Immature natural killer cell (primary cell): ENCODE measurements around the gene STAB2. TPM values are rescaled to one million over a fixed set of nuclear protein-coding genes. Genes with fewer than 3 reads are reported as not detected.

ENCODE experiments used
- DNase-seq, 3 donors: peaks; one replicate each; pipeline ENCODE4 v3.0.0; 2022; ENCODE audit warnings: mixed read lengths in 1 of 3
- H3K27ac Mint-ChIP-seq, 6 donors: one replicate each; pipeline ENCODE4 v1.8.0; 2020; ENCODE audit warnings: mixed read lengths in 6 of 6, mild to moderate bottlenecking in 5 of 6, inconsistent platforms in 4 of 6, moderate library complexity in 3 of 6
- H3K27me3 Mint-ChIP-seq, 3 donors: one replicate each; pipeline ENCODE4 v1.8.0; 2020 to 2021; ENCODE audit warnings: low read depth in 3 of 3, mild to moderate bottlenecking in 3 of 3, mixed read lengths in 3 of 3, moderate library complexity in 3 of 3, inconsistent platforms in 1 of 3
- H3K36me3 Mint-ChIP-seq, 3 donors: one replicate each; pipeline ENCODE4 v1.8.0; 2020; ENCODE audit warnings: mixed read lengths in 3 of 3, inconsistent platforms in 2 of 3, mild to moderate bottlenecking in 2 of 3
- H3K4me1 Mint-ChIP-seq, 2 donors: one replicate each; pipeline ENCODE4 v1.8.0; 2020; ENCODE audit warnings: inconsistent platforms in 2 of 2, mild to moderate bottlenecking in 2 of 2, mixed read lengths in 2 of 2, moderate library complexity in 1 of 2
- H3K4me3 Mint-ChIP-seq, 5 donors: one replicate each; pipeline ENCODE4 v1.8.0; 2020; ENCODE audit warnings: mild to moderate bottlenecking in 5 of 5, mixed read lengths in 5 of 5, inconsistent platforms in 3 of 5, moderate library complexity in 3 of 5
- H3K9me3 Mint-ChIP-seq, 6 donors: one replicate each; pipeline ENCODE4 v1.8.0; 2020; ENCODE audit warnings: mild to moderate bottlenecking in 6 of 6, mixed read lengths in 6 of 6, inconsistent platforms in 4 of 6, moderate library complexity in 3 of 6
- polyA plus RNA-seq, 3 donors: library from polyadenylated mRNA; unstranded; fragments of 300-500 nt; fragmentation: Illumina TruSeq; gene quantifications; one replicate each; pipeline ENCODE4 v1.2.3, GENCODE V29; 2021

Gene STAB2
- polyA plus RNA-seq, 3 donors from 2014 or later = not detected

DNA sequence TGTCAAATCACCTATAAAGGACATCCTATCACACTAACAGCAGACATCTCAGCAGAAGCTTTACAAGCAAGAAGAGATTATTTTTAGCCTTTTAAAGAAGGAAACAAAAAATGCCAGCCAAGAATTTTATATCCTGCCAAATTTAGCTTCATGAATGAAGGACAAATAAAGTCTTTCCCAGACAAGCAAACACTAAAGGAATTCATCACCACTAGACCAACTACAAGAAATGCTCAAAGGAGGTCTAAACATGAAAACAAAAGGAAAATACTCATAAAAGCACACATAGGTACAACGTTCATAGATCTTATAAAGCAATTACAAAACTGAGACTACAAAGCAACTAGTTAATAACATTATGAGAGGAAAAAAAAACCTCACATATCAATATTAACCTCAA lies 20.7 kb upstream of the STAB2 start:
- no peak overlapping the region for H3K27ac Mint-ChIP-seq
- peaks cover 12 to 36% (median 20%) of the 10 kb centered on the region in 6 donors for H3K9me3 Mint-ChIP-seq
- H3K4me1 Mint-ChIP-seq = no peaks in the 10 kb centered on the region
- H3K36me3 Mint-ChIP-seq = no peaks in the 10 kb centered on the region
- no peak for DNase-seq
- peaks cover 8 to 15% (median 15%) of the 10 kb centered on the region in 3 donors for H3K27me3 Mint-ChIP-seq
- H3K4me3 Mint-ChIP-seq = no peak overlapping the region

DNA sequence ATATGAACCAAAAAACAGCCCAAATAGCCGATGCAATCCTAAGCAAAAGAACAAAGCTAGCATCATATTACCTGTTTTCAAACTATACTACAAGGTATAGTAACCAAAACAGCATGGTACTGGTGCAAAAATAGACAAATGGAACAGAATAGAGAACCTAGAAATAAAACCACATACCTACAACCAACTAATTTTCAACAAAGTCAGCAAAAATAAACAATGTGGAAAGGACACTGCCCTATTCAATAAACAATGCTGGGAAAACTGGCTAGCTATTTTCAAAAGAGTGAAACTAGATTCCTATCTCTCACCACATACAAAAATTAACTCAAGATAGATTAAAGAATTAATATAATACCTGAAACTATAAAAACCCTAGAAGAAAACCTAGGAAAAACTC lies 17.8 kb upstream of the STAB2 start:
- no peaks in the 10 kb centered on the region for H3K36me3 Mint-ChIP-seq
- H3K4me1 Mint-ChIP-seq = no peaks in the 10 kb centered on the region
- H3K9me3 Mint-ChIP-seq = peaks cover 12 to 36% (median 19%) of the 10 kb centered on the region in 6 donors
- no peak overlapping the region for H3K4me3 Mint-ChIP-seq
- DNase-seq = no peak
- no peak overlapping the region for H3K27ac Mint-ChIP-seq
- peaks cover 9 to 15% (median 13%) of the 10 kb centered on the region in 3 donors for H3K27me3 Mint-ChIP-seq

DNA sequence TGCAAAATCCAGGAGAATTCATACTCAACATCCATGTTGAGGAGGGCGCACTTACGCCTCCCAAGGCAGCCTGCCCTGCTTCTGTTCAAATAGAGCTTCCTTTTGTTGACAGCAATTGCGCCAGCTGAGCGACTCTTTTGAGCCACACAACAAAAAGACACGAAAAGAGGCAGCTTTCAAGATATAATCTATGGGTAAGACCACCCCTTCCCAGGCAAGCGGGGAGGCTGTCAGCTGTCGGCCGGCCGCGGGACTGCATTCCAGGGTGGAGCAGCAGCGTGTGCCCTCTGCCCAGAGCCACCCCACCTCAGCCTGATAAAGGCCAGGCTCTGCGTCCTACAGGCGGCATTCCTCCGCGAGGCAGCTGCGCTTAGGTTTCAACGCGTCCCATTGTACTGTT lies 15.8 kb upstream of the STAB2 start:
- peaks cover 10 to 17% (median 11%) of the 10 kb centered on the region in 3 donors for H3K27me3 Mint-ChIP-seq
- no peaks in the 10 kb centered on the region for H3K4me1 Mint-ChIP-seq
- H3K36me3 Mint-ChIP-seq = no peaks in the 10 kb centered on the region

DNA sequence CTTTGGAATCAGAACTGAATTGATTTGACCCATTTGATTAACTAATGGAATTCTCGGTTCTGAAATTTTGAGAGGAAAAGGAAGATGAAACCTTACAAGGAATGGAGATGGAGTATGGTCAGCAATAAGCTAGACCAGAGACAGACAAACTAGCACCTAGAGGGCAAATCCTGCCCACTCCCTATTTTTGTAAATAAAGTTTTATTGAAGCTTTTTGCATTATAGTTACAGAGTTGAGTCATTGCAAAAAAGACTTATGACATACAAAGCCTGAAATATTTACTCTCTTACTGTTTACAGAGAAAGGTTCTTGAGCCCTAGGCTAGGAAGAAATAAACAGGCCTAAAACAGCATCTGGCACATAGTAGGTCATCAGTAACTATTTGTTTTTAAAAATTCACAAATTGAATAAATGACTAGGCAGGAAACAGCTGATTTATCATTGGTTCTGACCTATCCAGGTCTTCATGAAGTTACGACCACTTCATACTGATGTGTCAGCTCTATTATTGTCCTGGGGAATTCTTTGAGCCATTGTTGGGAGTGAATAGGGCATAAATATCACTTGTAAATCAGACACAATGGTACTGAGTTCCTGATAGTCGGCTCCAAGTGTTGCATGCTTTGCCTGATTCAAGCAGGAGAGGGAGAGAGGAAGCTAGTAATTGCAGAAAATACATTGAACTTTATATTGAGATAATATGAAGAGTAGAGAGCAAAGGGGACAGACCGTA lies 14.6 kb upstream of the STAB2 start:
- DNase-seq = no peak
- H3K9me3 Mint-ChIP-seq = peaks cover 0 to 6% (median 3%) of the 10 kb centered on the region in 6 donors

More for the DNA sequence above, 15.8 kb upstream of the STAB2 start:
- Mint-ChIP-seq H3K4me3 (no peak overlapping the region), H3K27ac (no peak overlapping the region), H3K9me3 (peaks cover 5 to 18% (median 9%) of the 10 kb centered on the region in 6 donors)
- no peak for DNase-seq

DNA sequence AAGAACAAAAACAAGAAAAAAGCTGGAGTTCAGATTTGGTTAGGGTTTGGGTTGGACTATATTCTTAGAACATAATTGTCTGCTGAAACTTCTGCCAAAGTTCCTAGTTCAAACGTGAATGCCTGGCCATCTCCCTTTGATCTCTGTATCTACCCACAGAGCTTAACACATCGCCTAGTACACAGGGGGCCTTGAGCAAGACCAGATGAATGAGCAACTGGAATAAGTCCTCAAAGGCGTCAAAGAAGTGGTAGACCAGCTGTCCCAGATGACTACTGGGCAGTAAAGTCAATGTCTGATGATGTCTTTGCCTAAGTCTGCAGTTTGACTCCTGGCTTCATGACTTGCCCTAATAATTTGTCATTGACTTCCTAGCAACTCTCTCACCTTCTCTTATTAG lies 13.9 kb upstream of the STAB2 start:
- Mint-ChIP-seq H3K9me3 (peaks cover 0 to 8% (median under 1%) of the 10 kb centered on the region in 6 donors), H3K36me3 (no peaks in the 10 kb centered on the region), H3K27me3 (peaks cover 7 to 14% (median 9%) of the 10 kb centered on the region in 3 donors), H3K4me3 (no peak overlapping the region), H3K4me1 (no peaks in the 10 kb centered on the region), H3K27ac (no peak overlapping the region)
- DNase-seq = no peak

More for the DNA sequence above, 14.6 kb upstream of the STAB2 start:
- H3K27me3 Mint-ChIP-seq = peaks cover 8 to 17% (median 11%) of the 10 kb centered on the region in 3 donors
- no peaks in the 10 kb centered on the region for H3K36me3 Mint-ChIP-seq
- H3K27ac Mint-ChIP-seq = no peak overlapping the region
- no peak overlapping the region for H3K4me3 Mint-ChIP-seq
- H3K4me1 Mint-ChIP-seq = no peaks in the 10 kb centered on the region

DNA sequence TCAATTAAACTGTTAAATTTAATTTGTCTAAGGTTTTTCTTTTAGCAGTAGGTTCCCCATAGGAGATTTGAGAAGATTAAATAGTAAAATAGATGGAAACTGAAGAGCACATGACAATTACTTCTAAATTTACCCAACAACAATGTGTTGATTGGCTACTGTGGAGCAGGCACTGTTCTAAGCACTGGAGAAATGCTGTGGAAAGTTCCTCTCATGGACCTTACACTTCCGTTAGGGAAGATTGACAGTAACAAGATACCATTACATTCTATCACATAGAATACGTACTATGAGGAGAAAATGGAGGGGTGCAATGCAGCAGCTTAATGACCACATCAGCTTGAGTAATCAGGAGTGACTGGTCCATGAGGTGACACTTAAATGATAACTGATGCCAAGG lies 8.1 kb upstream of the STAB2 start:
- no peak overlapping the region for H3K27ac Mint-ChIP-seq
- peaks cover 2 to 5% (median 2%) of the 10 kb centered on the region in 3 donors for H3K27me3 Mint-ChIP-seq
- no peaks in the 10 kb centered on the region for H3K4me1 Mint-ChIP-seq
- peaks cover 0 to 3% (median 0%) of the 10 kb centered on the region in 6 donors for H3K9me3 Mint-ChIP-seq
- no peak for DNase-seq
- no peak overlapping the region for H3K4me3 Mint-ChIP-seq
- H3K36me3 Mint-ChIP-seq = no peaks in the 10 kb centered on the region

DNA sequence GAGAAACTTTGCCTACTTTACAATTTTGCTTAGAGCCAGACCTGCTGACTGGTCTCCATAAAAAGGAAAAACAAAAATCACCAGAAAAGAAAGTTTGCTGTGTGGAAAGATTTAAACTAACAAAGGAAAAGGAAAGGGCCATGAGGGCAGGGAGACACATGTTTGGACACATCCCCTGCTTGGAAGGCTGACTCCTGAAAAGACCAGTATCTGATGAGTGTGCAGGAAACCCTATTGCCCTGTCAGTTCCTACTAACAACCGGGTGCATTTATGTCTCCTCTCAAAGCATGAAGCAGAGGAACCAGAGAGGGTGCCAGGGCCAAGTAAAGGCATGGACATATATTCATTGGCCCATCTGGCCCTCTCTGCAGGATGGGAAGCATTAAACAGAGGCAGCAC lies 7.0 kb upstream of the STAB2 start:
- DNase-seq = no peak
- peaks cover 0 to 3% (median 0%) of the 10 kb centered on the region in 6 donors for H3K9me3 Mint-ChIP-seq
- H3K4me1 Mint-ChIP-seq = no peaks in the 10 kb centered on the region
- peaks cover 0 to 3% (median 2%) of the 10 kb centered on the region in 3 donors for H3K27me3 Mint-ChIP-seq
- H3K27ac Mint-ChIP-seq = no peak overlapping the region
- H3K36me3 Mint-ChIP-seq = no peaks in the 10 kb centered on the region
- no peak overlapping the region for H3K4me3 Mint-ChIP-seq

DNA sequence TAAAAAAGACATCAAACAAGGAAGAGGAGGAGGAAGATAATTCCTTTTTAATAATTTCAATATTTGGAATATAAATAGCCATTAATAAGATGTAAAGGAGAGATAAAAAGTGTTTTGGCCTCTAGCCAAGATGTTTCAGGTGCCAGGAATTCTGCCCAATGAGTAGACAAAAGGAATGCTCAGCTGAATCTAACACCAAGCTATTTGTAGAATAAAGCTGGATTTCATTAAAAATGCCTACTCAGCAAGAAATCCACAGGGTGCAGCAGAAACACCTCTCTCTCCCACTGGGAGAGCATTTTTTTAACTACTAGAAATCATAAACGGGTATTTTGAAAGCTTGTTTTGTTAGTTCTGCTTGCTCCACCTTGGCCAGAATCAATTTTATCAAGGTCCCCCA lies 4.1 kb upstream of the STAB2 start:
- no peaks in the 10 kb centered on the region for H3K4me1 Mint-ChIP-seq
- H3K9me3 Mint-ChIP-seq = peaks cover 0 to 3% (median 0%) of the 10 kb centered on the region in 6 donors
- H3K4me3 Mint-ChIP-seq = no peak overlapping the region
- peaks cover 0 to 5% (median 1%) of the 10 kb centered on the region in 3 donors for H3K27me3 Mint-ChIP-seq
- no peak overlapping the region for H3K27ac Mint-ChIP-seq
- no peaks in the 10 kb centered on the region for H3K36me3 Mint-ChIP-seq
- DNase-seq = no peak

DNA sequence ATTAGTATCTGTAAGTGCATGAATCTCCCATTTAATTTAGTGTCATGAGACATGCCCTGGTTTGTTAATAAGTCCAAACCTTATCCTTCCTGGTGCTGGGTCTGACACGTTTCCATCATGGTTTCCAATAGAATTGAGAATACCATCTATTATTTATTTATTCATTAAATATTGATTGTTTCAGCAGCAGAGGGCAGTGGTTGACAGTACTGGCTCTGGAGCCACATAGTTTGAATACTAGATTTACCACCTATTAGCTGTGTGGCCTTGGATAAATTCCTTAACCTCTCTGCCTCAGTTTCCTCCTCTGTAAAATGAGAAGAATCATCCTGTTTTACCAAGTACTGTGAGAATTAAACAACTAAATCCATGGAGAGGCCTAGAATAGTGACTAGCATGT lies 941 bp upstream of the STAB2 start:
- Mint-ChIP-seq H3K27ac (no peak overlapping the region), H3K36me3 (no peaks in the 10 kb centered on the region), H3K4me3 (no peak overlapping the region), H3K9me3 (peaks cover 0 to 2% (median 0%) of the 10 kb centered on the region in 6 donors), H3K4me1 (no peaks in the 10 kb centered on the region), H3K27me3 (peaks cover 0 to 5% (median 0%) of the 10 kb centered on the region in 3 donors)
- DNase-seq = no peak

DNA sequence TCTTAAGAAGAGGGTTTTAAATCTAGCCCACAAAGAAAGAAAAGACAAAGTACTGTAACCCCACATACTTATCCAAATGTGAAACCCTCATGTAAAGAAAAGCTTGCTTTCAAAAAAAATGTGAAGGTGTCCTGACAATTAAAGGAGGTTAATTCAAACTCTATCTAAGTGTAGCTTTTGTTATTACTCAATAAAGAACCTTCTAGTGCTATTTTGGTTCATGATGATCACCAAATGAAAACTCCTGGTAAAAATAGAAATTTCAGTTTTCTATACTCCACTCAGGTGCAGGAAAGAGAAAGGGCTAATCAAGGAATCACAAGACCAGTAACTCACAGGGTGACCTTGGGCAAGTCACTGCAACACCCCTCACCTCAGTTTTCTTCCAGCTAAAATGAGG lies 1.6 kb downstream of the STAB2 start:
- DNase-seq = no peak
- H3K9me3 Mint-ChIP-seq = peaks cover 0 to 2% (median 0%) of the 10 kb centered on the region in 6 donors
- H3K27ac Mint-ChIP-seq = no peak overlapping the region
- peaks cover 0 to 5% (median 0%) of the 10 kb centered on the region in 3 donors for H3K27me3 Mint-ChIP-seq
- no peaks in the 10 kb centered on the region for H3K4me1 Mint-ChIP-seq
- H3K4me3 Mint-ChIP-seq = no peak overlapping the region
- no peaks in the 10 kb centered on the region for H3K36me3 Mint-ChIP-seq

DNA sequence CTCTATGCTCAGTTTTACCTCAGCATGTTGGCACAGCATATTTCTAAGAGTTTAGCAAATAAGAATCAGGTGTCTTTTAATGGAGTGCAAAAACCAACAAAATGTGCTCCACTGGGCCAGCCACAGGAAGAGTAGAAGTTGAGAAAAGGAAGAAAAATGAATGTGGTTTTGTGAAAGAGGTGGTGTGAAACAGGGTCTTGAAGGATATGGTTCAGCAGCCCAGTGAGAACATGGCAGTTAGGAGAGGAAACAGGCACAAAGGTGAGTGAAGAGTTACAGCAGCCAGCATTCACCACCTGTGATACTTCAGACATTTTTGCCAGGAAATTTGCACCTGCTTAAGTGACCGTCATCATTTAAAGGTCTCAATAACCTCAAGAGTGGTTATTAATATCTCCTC lies 2.4 kb downstream of the STAB2 start:
- Mint-ChIP-seq H3K4me1 (no peaks in the 10 kb centered on the region), H3K9me3 (peaks cover 0 to 2% (median 0%) of the 10 kb centered on the region in 6 donors), H3K36me3 (no peaks in the 10 kb centered on the region), H3K27me3 (peaks cover 0 to 5% (median 0%) of the 10 kb centered on the region in 3 donors), H3K4me3 (no peak overlapping the region), H3K27ac (no peak overlapping the region)
- DNase-seq = no peak

DNA sequence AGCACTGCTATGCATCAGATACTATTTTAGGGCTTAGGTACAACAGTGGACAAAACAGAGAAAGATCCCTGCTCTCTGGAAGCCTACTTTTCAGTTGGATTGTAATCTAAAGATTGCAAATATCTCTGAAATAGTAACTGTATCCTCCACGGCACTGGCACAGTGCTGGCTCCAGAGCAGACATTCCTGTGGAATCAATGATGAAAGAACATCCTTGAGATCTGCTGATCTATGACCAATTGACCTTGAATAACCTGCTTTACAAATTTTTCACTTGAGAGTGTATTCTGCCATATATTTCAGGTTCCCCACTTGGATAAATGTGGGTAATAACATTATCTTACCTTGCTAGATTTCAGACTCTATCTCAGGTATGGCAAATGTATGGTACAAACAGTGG lies 3.2 kb downstream of the STAB2 start:
- Mint-ChIP-seq H3K27me3 (peaks cover 0 to 5% (median 0%) of the 10 kb centered on the region in 3 donors), H3K4me1 (no peaks in the 10 kb centered on the region), H3K36me3 (no peaks in the 10 kb centered on the region), H3K9me3 (peaks cover 0 to 2% (median 0%) of the 10 kb centered on the region in 6 donors), H3K27ac (no peak overlapping the region), H3K4me3 (no peak overlapping the region)
- DNase-seq = no peak

DNA sequence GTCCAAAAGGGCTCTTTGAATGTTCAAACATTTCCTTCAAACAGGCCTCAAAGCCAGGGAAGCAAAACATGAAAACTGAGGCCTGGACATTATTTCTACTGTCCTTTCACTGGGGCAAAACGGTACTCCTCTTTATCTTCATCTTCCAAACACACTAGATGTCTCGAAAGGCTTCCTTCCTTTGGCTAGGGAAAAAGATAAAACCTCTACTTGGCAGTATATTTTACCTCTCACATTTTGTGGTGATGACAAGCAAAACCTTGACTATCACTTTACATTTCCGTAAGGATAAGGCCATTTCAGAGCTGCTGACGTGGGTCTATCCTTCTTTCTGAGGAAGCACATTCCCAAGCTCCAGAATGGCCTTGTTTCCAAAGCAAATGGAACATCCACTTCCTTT lies 9.9 kb downstream of the STAB2 start:
- Mint-ChIP-seq H3K9me3 (no peaks in the 10 kb centered on the region), H3K27me3 (peaks cover 3 to 6% (median 3%) of the 10 kb centered on the region in 3 donors), H3K4me3 (no peak overlapping the region), H3K4me1 (no peaks in the 10 kb centered on the region), H3K36me3 (no peaks in the 10 kb centered on the region), H3K27ac (no peak overlapping the region)
- no peak for DNase-seq

DNA sequence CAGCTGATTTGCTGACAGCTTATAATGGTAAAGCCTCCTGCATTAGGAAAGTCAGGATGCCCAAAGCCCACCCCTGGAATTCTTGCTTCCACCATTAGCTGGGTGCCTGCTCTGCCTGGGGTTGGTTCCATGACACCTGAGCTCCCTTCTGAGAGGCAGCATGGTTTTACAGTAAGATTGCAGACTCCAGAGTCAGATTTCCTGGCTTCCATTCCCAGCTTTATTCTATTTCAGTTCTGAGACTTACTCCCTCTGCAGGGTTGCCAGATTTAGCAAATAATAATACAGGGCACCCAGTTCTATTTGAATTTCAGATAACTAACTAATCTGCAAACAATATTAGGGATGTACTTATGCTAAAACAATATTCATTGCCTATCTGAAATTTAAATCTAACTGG lies 12.2 kb downstream of the STAB2 start:
- H3K36me3 Mint-ChIP-seq = no peaks in the 10 kb centered on the region
- H3K27me3 Mint-ChIP-seq = peaks cover 3 to 6% (median 5%) of the 10 kb centered on the region in 3 donors
- H3K4me1 Mint-ChIP-seq = no peaks in the 10 kb centered on the region

More for the DNA sequence above, 12.2 kb downstream of the STAB2 start:
- Mint-ChIP-seq H3K9me3 (no peaks in the 10 kb centered on the region), H3K4me3 (no peak overlapping the region), H3K27ac (no peak overlapping the region)
- DNase-seq = no peak
